HepG2 (cell line): Measurements from ENCODE around the gene CELF4. TPM values are rescaled to one million over a fixed set of nuclear protein-coding genes. Genes with fewer than 3 reads are reported as not detected.

ENCODE experiments used
- ATRX ChIP-seq: sonication (generic); formaldehyde crosslinking; IDR thresholded peaks from 2 replicates; pipeline ENCODE4 v1.4.0; 2020; ENCODE audit warnings: missing genetic modification reagents, borderline replicate concordance
- CENPX ChIP-seq: sonication (generic); formaldehyde crosslinking; IDR thresholded peaks from 2 replicates; pipeline ENCODE4 v1.9.0; 2021; ENCODE audit warnings: mild to moderate bottlenecking, missing genetic modification reagents, moderate library complexity
- CHCHD3 ChIP-seq: sonication (generic); formaldehyde crosslinking; IDR thresholded peaks from 2 replicates; pipeline ENCODE4 v1.8.0; 2022; ENCODE audit warnings: mild to moderate bottlenecking, missing genetic modification reagents, moderate library complexity
- EHMT2 ChIP-seq: fragments of 200-600 bp; sonication (generic); IDR thresholded peaks from 2 replicates; pipeline ENCODE4 v1.7.0; 2017; ENCODE audit warnings: antibody characterized with exemption, low read depth, low read length, borderline replicate concordance
- HNF4G ChIP-seq, 2 experiments: sonication (generic) in 1 of 2; formaldehyde crosslinking in 1 of 2; IDR thresholded peaks; 2 replicates each; pipeline versions ENCODE4 v1.4.0 to v1.6.1; 2011 to 2020; ENCODE audit warnings: borderline replicate concordance in 2 of 2, low read depth in 2 of 2, mild to moderate bottlenecking in 2 of 2, low read length in 1 of 2, missing genetic modification reagents in 1 of 2, moderate library complexity in 1 of 2
- KLF6 ChIP-seq: IDR thresholded peaks from 2 replicates; pipeline ENCODE4 v1.8.0; 2016; ENCODE audit warnings: missing biosample characterization, missing genetic modification reagents
- MAFF ChIP-seq: IDR thresholded peaks from 2 replicates; pipeline ENCODE4 v1.6.1; 2011; ENCODE audit warnings: low read depth, low read length, improper control_type of control experiment
- NCOA1 ChIP-seq: sonication (generic); formaldehyde crosslinking; IDR thresholded peaks from 2 replicates; pipeline ENCODE4 v1.9.0; 2021; ENCODE audit warnings: missing genetic modification reagents
- NR1H2 ChIP-seq: sonication (generic); formaldehyde crosslinking; IDR thresholded peaks from 2 replicates; pipeline ENCODE4 v1.8.1; 2022; ENCODE audit warnings: low read depth, missing genetic modification reagents, borderline replicate concordance
- ONECUT2 ChIP-seq: sonication (generic); formaldehyde crosslinking; IDR thresholded peaks from 2 replicates; pipeline ENCODE4 v1.4.0; 2020; ENCODE audit warnings: missing genetic modification reagents
- SIN3A ChIP-seq: IDR thresholded peaks from 2 replicates; pipeline ENCODE4 v1.6.1; 2011; ENCODE audit warnings: low read depth, mild to moderate bottlenecking, control low read depth, low read length, borderline replicate concordance
- SNAI1 ChIP-seq: sonication (generic); formaldehyde crosslinking; IDR thresholded peaks from 2 replicates; pipeline ENCODE4 v1.5.0; 2020; ENCODE audit warnings: mild to moderate bottlenecking, missing genetic modification reagents, borderline replicate concordance
- TARDBP ChIP-seq: sonication (generic); formaldehyde crosslinking; IDR thresholded peaks from 2 replicates; pipeline ENCODE4 v1.8.0; 2022; ENCODE audit warnings: mild to moderate bottlenecking, missing genetic modification reagents
- ZNF431 ChIP-seq: sonication (generic); formaldehyde crosslinking; IDR thresholded peaks from 2 replicates; pipeline ENCODE4 v1.9.0; 2022; ENCODE audit warnings: missing genetic modification reagents, low read depth, mild to moderate bottlenecking, borderline replicate concordance
- ZNF547 ChIP-seq: sonication (generic); formaldehyde crosslinking; IDR thresholded peaks from 2 replicates; pipeline ENCODE4 v1.5.1; 2020; ENCODE audit warnings: mild to moderate bottlenecking, missing genetic modification reagents
- ZSCAN9 ChIP-seq: IDR thresholded peaks from 2 replicates; pipeline ENCODE4 v1.6.1; 2016; ENCODE audit warnings: borderline replicate concordance
- polyA plus RNA-seq, 8 experiments: library from polyadenylated mRNA; depleted of rRNA in 3 of 8; stranded (reverse) in 7 of 8; unstranded in 1 of 8; fragments of >200 nt; fragmentation: Illumina TruSeq in 4 of 8; extraction: Trizol in 4 of 8; gene quantifications; 2 replicates each; pipeline versions ENCODE4 v1.2.1 to v1.2.3, GENCODE V29; 2011 to 2016; ENCODE audit warnings: low read depth in 4 of 8, missing spikeins in 1 of 8, mixed read lengths in 1 of 8; ENCODE audit not compliant: insufficient read depth in 1 of 8
- total RNA-seq, 5 experiments: library from RNA; depleted of rRNA; stranded (reverse); fragments of >200 nt; fragmentation: Illumina TruSeq; extraction: Trizol; gene quantifications; 2 replicates each; pipeline ENCODE4 v1.2.3, GENCODE V29; 2016; ENCODE audit warnings: low read depth in 1 of 5
- TF ChIP-seq, protein P1 (sequence below): sonication (generic); formaldehyde crosslinking; IDR thresholded peaks from 2 replicates; pipeline ENCODE4 v1.8.0; 2022; ENCODE audit warnings: low read depth, missing genetic modification reagents
- TF ChIP-seq, protein P2 (sequence below): sonication (generic); formaldehyde crosslinking; conservative IDR thresholded peaks from 2 replicates; pipeline ENCODE4 v1.5.0; 2020; ENCODE audit warnings: missing genetic modification reagents
- TF ChIP-seq, protein P3 (sequence below): IDR thresholded peaks from 2 replicates; pipeline ENCODE4 v1.6.1; 2016; ENCODE audit warnings: missing compliant biosample characterization, missing genetic modification reagents, borderline replicate concordance
- TF ChIP-seq, protein P4 (sequence below): sonication (generic); formaldehyde crosslinking; IDR thresholded peaks from 2 replicates; pipeline ENCODE4 v1.4.0; 2020; ENCODE audit warnings: missing genetic modification reagents, borderline replicate concordance

The CELF4 gene
- total and polyA plus RNA-seq, 2 of the 13 experiments (the other 11 are each of a cell fraction or from before 2014, with no cell fraction given): not detected

DNA sequence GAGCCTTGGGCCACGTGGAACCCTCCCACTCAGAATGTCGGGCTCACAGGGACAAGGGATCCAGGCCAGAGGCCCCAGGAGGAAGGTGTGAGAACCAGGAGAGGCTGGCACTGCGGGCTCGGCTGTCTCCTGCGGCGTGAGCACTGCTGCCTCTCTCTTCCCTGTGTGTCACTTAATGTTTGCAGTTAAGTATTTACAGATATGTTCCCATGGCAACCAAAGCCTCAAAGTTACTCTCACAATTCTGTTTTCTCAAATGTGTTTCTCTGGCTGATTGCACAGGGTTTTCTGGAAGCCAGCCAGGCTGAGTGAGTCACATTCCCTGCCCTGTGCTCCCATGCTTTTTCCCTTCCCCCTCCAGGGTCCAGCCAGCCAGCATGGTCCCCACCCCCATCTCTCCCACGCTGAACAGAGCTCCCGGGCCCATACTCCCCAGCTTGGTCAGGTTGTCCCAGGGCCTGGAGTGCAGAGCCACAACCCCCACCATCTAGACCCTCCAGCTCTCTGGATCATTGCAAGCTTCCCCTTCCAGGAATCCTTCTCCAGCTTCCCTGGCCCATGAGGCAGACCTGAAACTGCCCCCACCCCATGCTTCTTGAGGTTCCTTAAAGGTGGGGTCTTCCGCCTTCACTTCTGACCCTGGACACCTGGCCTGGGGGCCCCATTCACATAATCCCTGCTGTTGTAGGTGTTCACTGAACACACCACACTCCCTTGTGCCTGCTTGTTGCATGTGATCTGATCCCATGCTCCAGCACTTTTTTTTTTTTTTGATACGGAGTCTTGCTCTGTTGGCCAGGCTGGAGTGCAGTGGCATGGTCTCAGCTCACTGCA, 265.9 kb downstream of the CELF4 start (continued):
- TF ChIP-seq, protein P1, sequence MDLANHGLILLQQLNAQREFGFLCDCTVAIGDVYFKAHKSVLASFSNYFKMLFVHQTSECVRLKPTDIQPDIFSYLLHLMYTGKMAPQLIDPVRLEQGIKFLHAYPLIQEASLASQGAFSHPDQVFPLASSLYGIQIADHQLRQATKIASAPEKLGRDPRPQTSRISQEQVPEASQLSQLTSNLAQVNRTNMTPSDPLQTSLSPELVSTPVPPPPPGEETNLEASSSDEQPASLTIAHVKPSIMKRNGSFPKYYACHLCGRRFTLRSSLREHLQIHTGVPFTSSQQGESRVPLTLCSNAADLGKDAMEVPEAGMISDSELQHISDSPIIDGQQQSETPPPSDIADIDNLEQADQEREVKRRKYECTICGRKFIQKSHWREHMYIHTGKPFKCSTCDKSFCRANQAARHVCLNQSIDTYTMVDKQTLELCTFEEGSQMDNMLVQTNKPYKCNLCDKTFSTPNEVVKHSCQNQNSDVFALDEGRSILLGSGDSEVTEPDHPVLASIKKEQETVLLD (CRISPR knock-in tag): no peak
- TF ChIP-seq ZNF431 (CRISPR knock-in tag) (0 out of 2 replicates have a peak, but pooled peaks have one; percentile 42), TARDBP (CRISPR knock-in tag) (no peak), ZSCAN9 (CRISPR knock-in tag) (peak; percentile 75; the same call in 1 of the 2 replicates), ONECUT2 (CRISPR knock-in tag) (no peak), HNF4G (IDR thresholded peaks at IDR 0.05; ENCODE audit: borderline replicate concordance, low read depth, low read length) (no peak), HNF4G (CRISPR knock-in tag; IDR thresholded peaks at IDR 0.05; ENCODE audit: borderline replicate concordance, low read depth) (no peak), NCOA1 (CRISPR knock-in tag) (no peak), ATRX (CRISPR knock-in tag) (no peak), ZNF547 (CRISPR knock-in tag) (0 out of 2 replicates have a peak, but pooled peaks have one; percentile 56), NR1H2 (CRISPR knock-in tag) (no peak), SIN3A (peak; percentile 55; the same call in 1 of the 2 replicates), CHCHD3 (no peak), MAFF (no peak), KLF6 (CRISPR knock-in tag) (no peak), SNAI1 (CRISPR knock-in tag) (no peak), EHMT2 (no peak), CENPX (CRISPR knock-in tag) (no peak)
- TF ChIP-seq, protein P2, sequence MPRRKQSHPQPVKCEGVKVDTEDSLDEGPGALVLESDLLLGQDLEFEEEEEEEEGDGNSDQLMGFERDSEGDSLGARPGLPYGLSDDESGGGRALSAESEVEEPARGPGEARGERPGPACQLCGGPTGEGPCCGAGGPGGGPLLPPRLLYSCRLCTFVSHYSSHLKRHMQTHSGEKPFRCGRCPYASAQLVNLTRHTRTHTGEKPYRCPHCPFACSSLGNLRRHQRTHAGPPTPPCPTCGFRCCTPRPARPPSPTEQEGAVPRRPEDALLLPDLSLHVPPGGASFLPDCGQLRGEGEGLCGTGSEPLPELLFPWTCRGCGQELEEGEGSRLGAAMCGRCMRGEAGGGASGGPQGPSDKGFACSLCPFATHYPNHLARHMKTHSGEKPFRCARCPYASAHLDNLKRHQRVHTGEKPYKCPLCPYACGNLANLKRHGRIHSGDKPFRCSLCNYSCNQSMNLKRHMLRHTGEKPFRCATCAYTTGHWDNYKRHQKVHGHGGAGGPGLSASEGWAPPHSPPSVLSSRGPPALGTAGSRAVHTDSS (CRISPR knock-in tag): no peak
- TF ChIP-seq, protein P3, sequence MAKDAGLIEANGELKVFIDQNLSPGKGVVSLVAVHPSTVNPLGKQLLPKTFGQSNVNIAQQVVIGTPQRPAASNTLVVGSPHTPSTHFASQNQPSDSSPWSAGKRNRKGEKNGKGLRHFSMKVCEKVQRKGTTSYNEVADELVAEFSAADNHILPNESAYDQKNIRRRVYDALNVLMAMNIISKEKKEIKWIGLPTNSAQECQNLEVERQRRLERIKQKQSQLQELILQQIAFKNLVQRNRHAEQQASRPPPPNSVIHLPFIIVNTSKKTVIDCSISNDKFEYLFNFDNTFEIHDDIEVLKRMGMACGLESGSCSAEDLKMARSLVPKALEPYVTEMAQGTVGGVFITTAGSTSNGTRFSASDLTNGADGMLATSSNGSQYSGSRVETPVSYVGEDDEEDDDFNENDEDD: peak; percentile 32; the same call in 1 of the 2 replicates
- TF ChIP-seq, protein P4, sequence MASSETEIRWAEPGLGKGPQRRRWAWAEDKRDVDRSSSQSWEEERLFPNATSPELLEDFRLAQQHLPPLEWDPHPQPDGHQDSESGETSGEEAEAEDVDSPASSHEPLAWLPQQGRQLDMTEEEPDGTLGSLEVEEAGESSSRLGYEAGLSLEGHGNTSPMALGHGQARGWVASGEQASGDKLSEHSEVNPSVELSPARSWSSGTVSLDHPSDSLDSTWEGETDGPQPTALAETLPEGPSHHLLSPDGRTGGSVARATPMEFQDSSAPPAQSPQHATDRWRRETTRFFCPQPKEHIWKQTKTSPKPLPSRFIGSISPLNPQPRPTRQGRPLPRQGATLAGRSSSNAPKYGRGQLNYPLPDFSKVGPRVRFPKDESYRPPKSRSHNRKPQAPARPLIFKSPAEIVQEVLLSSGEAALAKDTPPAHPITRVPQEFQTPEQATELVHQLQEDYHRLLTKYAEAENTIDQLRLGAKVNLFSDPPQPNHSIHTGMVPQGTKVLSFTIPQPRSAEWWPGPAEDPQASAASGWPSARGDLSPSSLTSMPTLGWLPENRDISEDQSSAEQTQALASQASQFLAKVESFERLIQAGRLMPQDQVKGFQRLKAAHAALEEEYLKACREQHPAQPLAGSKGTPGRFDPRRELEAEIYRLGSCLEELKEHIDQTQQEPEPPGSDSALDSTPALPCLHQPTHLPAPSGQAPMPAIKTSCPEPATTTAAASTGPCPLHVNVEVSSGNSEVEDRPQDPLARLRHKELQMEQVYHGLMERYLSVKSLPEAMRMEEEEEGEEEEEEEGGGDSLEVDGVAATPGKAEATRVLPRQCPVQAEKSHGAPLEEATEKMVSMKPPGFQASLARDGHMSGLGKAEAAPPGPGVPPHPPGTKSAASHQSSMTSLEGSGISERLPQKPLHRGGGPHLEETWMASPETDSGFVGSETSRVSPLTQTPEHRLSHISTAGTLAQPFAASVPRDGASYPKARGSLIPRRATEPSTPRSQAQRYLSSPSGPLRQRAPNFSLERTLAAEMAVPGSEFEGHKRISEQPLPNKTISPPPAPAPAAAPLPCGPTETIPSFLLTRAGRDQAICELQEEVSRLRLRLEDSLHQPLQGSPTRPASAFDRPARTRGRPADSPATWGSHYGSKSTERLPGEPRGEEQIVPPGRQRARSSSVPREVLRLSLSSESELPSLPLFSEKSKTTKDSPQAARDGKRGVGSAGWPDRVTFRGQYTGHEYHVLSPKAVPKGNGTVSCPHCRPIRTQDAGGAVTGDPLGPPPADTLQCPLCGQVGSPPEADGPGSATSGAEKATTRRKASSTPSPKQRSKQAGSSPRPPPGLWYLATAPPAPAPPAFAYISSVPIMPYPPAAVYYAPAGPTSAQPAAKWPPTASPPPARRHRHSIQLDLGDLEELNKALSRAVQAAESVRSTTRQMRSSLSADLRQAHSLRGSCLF (CRISPR knock-in tag): no peak
